Thoracic aorta (tissue), 2 donors: ENCODE data around the gene FGD2. TPM values are rescaled to one million over a fixed set of nuclear protein-coding genes. Genes with fewer than 3 reads are reported as not detected.
A peak's percentile ranks its signal among the peaks of the same experiment; 100 is the strongest.

Source experiments
- ATAC-seq: fragments of 150-250 bp; one replicate; pipeline ENCODE4 v1.8.0; 2017; ENCODE audit warnings: low read depth; ENCODE audit not compliant: insufficient number of reproducible peaks, low FRiP score
- DNase-seq: peaks from one replicate; pipeline ENCODE4 v3.0.0-alpha.2; 2020; ENCODE audit warnings: low spot score
- H3K27ac ChIP-seq, 2 donors: fragments of 200-600 bp; sonication (generic); 1 replicate in 1 of 2; 2 replicates in 1 of 2; pipeline ENCODE4 v1.5.1; 2016; ENCODE audit warnings: mild to moderate bottlenecking in 2 of 2, moderate library complexity in 2 of 2
- H3K27me3 ChIP-seq: fragments of 200-600 bp; sonication (generic); replicated peaks from 2 replicates; pipeline ENCODE4 v1.6.0; 2016; ENCODE audit warnings: mild to moderate bottlenecking; ENCODE audit not compliant: insufficient read depth
- H3K36me3 ChIP-seq: fragments of 200-600 bp; sonication (generic); one replicate; pipeline ENCODE4 v1.5.1; 2016
- H3K4me1 ChIP-seq, 2 donors: fragments of 200-600 bp; sonication (generic); 1 replicate in 1 of 2; 2 replicates in 1 of 2; pipeline versions ENCODE4 v1.5.1 to v1.6.0; 2016; ENCODE audit warnings: low read depth in 2 of 2, mild to moderate bottlenecking in 1 of 2; ENCODE audit not compliant: control insufficient read depth in 1 of 2
- H3K4me3 ChIP-seq: fragments of 200-600 bp; sonication (generic); 2 replicates; pipeline ENCODE4 v1.5.1; 2016; ENCODE audit warnings: mild to moderate bottlenecking
- H3K9me3 ChIP-seq: fragments of 200-600 bp; sonication (generic); 2 replicates; pipeline ENCODE4 v1.5.1; 2016
- total RNA-seq, 2 donors: library from RNA; depleted of rRNA; stranded (reverse); fragments of >200 nt; gene quantifications; one replicate each; pipeline versions ENCODE4 v1.1.0 to v1.2.3, GENCODE V29; 2016
- TF ChIP-seq, protein P1 (sequence below): fragments of 200-600 bp; sonication (generic); IDR thresholded peaks from one replicate; pipeline ENCODE4 v1.5.1; 2019; ENCODE audit warnings: antibody characterized with exemption

The FGD2 gene
- total RNA-seq, 2 donors from 2014 or later: 27.5 to 52.5 TPM

- TF ChIP-seq, protein P1, sequence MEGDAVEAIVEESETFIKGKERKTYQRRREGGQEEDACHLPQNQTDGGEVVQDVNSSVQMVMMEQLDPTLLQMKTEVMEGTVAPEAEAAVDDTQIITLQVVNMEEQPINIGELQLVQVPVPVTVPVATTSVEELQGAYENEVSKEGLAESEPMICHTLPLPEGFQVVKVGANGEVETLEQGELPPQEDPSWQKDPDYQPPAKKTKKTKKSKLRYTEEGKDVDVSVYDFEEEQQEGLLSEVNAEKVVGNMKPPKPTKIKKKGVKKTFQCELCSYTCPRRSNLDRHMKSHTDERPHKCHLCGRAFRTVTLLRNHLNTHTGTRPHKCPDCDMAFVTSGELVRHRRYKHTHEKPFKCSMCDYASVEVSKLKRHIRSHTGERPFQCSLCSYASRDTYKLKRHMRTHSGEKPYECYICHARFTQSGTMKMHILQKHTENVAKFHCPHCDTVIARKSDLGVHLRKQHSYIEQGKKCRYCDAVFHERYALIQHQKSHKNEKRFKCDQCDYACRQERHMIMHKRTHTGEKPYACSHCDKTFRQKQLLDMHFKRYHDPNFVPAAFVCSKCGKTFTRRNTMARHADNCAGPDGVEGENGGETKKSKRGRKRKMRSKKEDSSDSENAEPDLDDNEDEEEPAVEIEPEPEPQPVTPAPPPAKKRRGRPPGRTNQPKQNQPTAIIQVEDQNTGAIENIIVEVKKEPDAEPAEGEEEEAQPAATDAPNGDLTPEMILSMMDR: no peak
- Histone ChIP-seq H3K4me3 (peak overlapping the region; percentile 51), H3K9me3 (no peaks in the 10 kb centered on the region), H3K36me3 (no peaks in the 10 kb centered on the region), H3K4me1 (no peaks in the 10 kb centered on the region), H3K27ac (no peak overlapping the region), H3K27me3 (no peaks in the 10 kb centered on the region)
- no peak for DNase-seq
- no peak for ATAC-seq
Observed at GRCh38 chr6:37006793-37007339, 1.4 kb downstream of the FGD2 start.

- no peaks in the 10 kb centered on the region for H3K4me1 ChIP-seq
- no peak for DNase-seq
- no peak for ATAC-seq
- no peaks in the 10 kb centered on the region for H3K36me3 ChIP-seq
- H3K9me3 ChIP-seq: no peaks in the 10 kb centered on the region
- H3K27me3 ChIP-seq: no peaks in the 10 kb centered on the region
- H3K27ac ChIP-seq: peak overlapping the region in 1 of 2 donors; percentile 5
- TF ChIP-seq, protein P1: no peak
- peak overlapping the region; percentile 51 for H3K4me3 ChIP-seq
Observed at GRCh38 chr6:37007340-37008043, 2.0 kb downstream of the FGD2 start.

DNA sequence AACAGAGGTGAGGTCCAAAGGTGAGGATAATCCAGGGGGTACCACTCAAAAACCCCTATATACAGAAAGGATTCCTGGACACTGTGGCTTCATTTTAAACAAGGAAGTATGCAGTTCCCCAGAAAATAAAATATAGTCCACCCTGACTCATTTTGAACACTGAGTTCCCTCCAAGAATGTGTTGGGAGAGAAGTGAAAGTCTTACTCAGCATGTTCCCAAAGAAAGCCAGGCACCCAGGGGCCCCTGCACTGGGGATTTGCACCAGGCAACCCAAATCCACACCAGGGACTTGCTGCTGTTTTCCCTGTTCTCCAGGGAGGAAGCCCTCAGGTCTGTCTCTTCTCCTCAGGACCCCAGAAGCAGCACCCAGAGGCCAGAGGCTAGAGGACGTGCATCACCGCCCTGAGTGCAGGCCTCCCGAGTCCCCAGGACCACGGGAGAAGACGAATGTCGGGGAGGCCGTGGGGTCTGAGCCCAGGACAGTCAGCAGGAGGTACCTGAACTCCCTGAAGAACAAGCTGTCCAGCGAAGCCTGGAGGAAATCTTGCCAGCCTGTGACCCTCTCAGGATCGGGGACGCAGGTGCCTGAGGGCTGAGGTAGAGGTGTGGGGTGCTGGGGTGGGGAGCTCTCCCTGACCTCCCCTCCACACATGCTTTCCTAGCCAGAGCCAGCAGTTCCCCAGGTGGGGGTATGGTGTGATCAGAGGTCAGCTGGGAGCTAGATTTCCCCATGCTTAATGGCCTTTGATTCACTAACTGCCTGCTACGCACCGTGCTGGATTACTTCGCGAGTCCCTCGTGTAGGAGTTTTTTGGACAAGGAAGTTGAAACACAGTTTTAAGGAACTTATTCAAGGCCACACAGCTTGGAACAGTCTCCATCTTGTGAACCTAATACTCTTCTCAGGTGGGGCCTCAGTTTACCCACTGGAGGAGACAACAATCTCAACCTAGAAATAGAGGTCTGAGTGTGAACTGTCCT is 3.3 kb downstream of the FGD2 start:
- no peak for ATAC-seq
- H3K9me3 ChIP-seq: no peaks in the 10 kb centered on the region
- no peak for DNase-seq
- H3K4me1 ChIP-seq: no peaks in the 10 kb centered on the region
- no peak overlapping the region for H3K4me3 ChIP-seq
- H3K36me3 ChIP-seq: no peaks in the 10 kb centered on the region
- no peaks in the 10 kb centered on the region for H3K27me3 ChIP-seq
- TF ChIP-seq, protein P1: no peak
- peak overlapping the region in 1 of 2 donors; percentile 19 for H3K27ac ChIP-seq

GRCh38 chr6:37010402-37010892 is 5.0 kb downstream of the FGD2 start:
- ATAC-seq (no peak), DNase-seq (no peak)
- Histone ChIP-seq H3K27ac (no peak overlapping the region), H3K27me3 (no peaks in the 10 kb centered on the region), H3K36me3 (no peaks in the 10 kb centered on the region), H3K4me3 (no peak overlapping the region), H3K9me3 (no peaks in the 10 kb centered on the region), H3K4me1 (no peaks in the 10 kb centered on the region)
- TF ChIP-seq, protein P1: no peak
